Astrocyte (in vitro differentiated cells and primary cell): ENCODE results near the gene CRELD1.

Experiments
- CTCF ChIP-seq: IDR thresholded peaks from 2 replicates; pipeline ENCODE4 v1.5.1; 2011; ENCODE audit warnings: low read depth, mild to moderate bottlenecking, inconsistent platforms, low read length, moderate library complexity; ENCODE audit not compliant: insufficient read depth
- EZH2 ChIP-seq: IDR thresholded peaks from 2 replicates; pipeline ENCODE4 v1.6.1; 2012; ENCODE audit warnings: mild to moderate bottlenecking, low read length, inconsistent platforms; ENCODE audit not compliant: insufficient read depth

GRCh38 chr3:9978710-9979305 lies 45.2 kb downstream of the CRELD1 start:
- no peak for TF ChIP-seq CTCF
- TF ChIP-seq EZH2 = no peak
